Measurements from ENCODE around the gene TJP3. TPM values are rescaled to one million over a fixed set of nuclear protein-coding genes. Genes with fewer than 3 reads are reported as not detected.
A peak's percentile ranks its signal among the peaks of the same experiment; 100 is the strongest.

TJP3 gene
- total and polyA plus RNA-seq, 2 experiments from 2014 or later: 23.7 to 49.2 TPM

DNA sequence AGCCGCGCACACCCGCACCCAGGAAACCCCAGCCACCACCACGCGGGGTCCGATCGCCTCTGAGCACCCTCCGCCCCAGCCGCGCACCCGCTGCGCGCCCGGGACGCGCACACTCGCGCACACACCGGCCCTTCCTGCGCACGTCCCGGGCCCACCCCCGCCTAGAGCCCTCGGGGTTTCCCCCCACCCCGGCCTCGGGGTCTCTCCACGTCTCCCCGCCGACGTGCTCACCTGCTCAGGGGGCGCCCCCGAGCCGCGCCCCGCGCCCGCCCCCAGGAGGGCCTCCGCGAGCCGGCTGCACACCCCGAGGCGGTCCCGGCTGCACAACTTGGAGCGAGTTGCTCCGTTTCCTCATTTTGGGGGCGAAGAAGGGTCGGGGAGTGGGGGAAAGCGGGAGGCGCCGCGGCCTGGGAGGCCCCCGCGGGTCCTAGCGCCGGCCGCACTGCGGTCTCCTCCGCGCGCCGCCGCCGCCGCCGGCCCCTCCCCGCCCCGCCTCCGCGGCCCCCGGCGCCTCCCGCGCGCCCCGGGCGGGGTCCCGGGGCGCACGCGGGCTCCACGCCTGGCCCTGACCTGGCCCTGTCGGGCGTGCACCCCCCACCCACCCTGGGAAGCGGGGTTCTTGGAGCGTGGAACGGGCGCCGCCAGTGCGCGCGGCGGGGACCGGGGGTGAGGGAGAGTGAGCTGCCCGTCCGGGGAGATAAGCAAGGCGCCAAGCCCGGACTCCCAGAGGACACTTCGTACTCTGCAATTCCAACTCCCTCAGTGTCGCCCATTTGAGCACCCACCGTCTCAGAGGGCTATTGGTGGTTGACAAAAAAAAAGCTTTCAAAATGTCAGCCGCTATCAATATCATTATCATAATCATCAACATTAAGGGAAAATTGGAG is 78.0 kb downstream of the TJP3 start, which contains the start of gene MATK:
Gene MATK (minus strand): TSS at position 444 of the 887 bp plus-strand sequence. CDS start 1,246 bp downstream, outside the sequence.
- peaks cover 30% of the 10 kb centered on the region for H3K27me3 ChIP-seq
- no peak within 1 kb of the TSS for H3K27ac ChIP-seq
- H2AFZ ChIP-seq: no peak within 1 kb of the TSS
- peak within 1 kb of the TSS; percentile 86 for H3K4me2 ChIP-seq
- H3K79me2 ChIP-seq: no peaks in the 10 kb centered on the region
- no peaks in the 10 kb centered on the region for H3K9me2 ChIP-seq (replicated peaks; ENCODE audit: insufficient read depth)
- no peaks in the 10 kb centered on the region for H4K20me1 ChIP-seq (ENCODE audit: insufficient read depth, poor library complexity, severe bottlenecking)
- WGBS (ENCODE audit: low lambda C conversion rate, missing lambda C conversion rate): 27% methylated on average over 23 of the region's 101 CpGs
- peaks cover 2% of the 10 kb centered on the region for H3K9me3 ChIP-seq (ENCODE audit: low read depth)
- H3K4me3 ChIP-seq: no peak within 1 kb of the TSS
- no peaks in the 10 kb centered on the region for H3K36me3 ChIP-seq (replicated peaks; ENCODE audit: insufficient read depth, low read depth)
- no peak for DNase-seq (ENCODE audit: low spot score)
- H3K4me1 ChIP-seq (ENCODE audit: insufficient read depth): no peaks in the 10 kb centered on the region
- no peak for TF ChIP-seq EZH2 (IDR thresholded peaks at IDR 0.05; ENCODE audit: borderline replicate concordance)
- TF ChIP-seq EZH2phosphoT487 (IDR thresholded peaks at IDR 0.05; ENCODE audit: low read depth, severe bottlenecking, unreplicated experiment): no peak
- TF ChIP-seq, protein P1, sequence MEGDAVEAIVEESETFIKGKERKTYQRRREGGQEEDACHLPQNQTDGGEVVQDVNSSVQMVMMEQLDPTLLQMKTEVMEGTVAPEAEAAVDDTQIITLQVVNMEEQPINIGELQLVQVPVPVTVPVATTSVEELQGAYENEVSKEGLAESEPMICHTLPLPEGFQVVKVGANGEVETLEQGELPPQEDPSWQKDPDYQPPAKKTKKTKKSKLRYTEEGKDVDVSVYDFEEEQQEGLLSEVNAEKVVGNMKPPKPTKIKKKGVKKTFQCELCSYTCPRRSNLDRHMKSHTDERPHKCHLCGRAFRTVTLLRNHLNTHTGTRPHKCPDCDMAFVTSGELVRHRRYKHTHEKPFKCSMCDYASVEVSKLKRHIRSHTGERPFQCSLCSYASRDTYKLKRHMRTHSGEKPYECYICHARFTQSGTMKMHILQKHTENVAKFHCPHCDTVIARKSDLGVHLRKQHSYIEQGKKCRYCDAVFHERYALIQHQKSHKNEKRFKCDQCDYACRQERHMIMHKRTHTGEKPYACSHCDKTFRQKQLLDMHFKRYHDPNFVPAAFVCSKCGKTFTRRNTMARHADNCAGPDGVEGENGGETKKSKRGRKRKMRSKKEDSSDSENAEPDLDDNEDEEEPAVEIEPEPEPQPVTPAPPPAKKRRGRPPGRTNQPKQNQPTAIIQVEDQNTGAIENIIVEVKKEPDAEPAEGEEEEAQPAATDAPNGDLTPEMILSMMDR (IDR thresholded peaks at IDR 0.05; ENCODE audit: poor library complexity): no peak

DNA sequence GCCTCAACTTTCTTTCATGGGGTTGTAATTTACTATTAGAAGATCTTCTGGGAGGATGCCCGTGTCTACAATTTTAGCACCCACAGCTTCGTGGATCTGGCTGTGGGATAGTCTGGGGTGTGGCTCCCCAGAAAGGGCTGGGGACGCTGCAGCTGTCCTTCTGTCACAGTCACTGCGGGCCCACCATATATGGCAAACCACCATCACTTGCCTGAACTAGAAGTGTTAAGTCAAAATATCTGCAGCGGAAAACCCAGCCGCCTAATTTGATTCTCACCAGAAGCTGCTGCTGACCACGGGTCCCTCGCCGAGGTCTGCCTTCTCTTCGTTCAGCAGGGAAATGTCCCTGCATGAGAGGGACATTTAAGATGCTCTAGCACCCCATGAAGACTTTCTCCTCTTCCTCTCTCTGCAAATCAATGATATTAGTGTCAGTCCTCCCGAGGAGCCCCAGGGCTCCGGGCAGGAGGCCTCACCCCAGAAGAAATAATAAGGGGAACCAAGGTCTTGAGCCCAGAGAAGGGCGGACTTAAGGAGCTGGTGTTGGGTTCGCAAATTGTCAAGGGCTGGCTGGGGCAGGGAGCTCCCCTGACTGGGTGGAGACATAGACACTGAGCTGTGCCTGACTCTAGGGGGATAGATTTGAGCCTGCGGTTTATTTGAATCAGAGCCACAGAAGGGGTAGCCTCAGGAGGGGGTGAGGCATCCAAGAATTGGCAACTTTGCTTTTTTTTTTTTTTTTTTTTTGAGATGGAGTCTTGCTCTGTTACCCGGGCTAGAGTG is 81.0 kb downstream of the TJP3 start:
- TF ChIP-seq EZH2 (IDR thresholded peaks at IDR 0.05; ENCODE audit: borderline replicate concordance) (no peak), EZH2phosphoT487 (IDR thresholded peaks at IDR 0.05; ENCODE audit: low read depth, severe bottlenecking, unreplicated experiment) (no peak)
- no peak overlapping the region for H2AFZ ChIP-seq
- no peaks in the 10 kb centered on the region for H3K4me1 ChIP-seq (ENCODE audit: insufficient read depth)
- H3K9me3 ChIP-seq (ENCODE audit: low read depth): no peaks in the 10 kb centered on the region
- no peaks in the 10 kb centered on the region for H4K20me1 ChIP-seq (ENCODE audit: insufficient read depth, poor library complexity, severe bottlenecking)
- no peak overlapping the region for H3K4me3 ChIP-seq
- no peak overlapping the region for H3K27ac ChIP-seq
- no peak overlapping the region for H3K4me2 ChIP-seq
- DNase-seq (ENCODE audit: low spot score): no peak
- no peaks in the 10 kb centered on the region for H3K36me3 ChIP-seq (replicated peaks; ENCODE audit: insufficient read depth, low read depth)
- H3K9me2 ChIP-seq (replicated peaks; ENCODE audit: insufficient read depth): no peaks in the 10 kb centered on the region
- H3K79me2 ChIP-seq: no peaks in the 10 kb centered on the region
- 69% methylated on average over 16 of the region's 16 CpGs for WGBS (ENCODE audit: low lambda C conversion rate, missing lambda C conversion rate)
- peaks cover 27% of the 10 kb centered on the region for H3K27me3 ChIP-seq

DNA sequence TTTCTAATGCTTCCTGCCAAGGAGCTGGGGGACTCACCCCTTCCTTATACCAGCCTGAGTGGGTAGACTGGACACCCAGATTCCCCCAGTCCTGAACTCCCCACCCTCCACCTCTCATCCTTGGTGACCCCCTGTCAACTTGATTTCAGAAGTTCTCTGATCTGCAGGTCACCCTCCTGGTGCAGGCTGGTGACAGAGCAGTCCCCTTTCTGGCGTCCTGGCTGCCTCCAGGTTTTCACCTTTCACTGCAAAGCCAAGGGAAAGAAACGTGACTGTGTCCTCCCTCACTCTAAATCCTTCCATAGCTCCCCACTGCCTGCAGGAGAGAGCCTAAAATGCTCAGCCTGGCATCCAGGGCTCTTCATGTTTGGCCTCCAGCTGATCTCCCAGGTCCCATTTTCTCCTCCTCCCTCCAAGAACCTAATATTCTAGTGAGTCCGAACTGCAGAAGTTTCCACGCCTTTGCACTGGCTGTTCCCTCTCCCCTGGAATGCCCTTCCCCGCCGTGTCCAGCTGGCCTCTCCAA is 82.1 kb downstream of the TJP3 start:
- no peak overlapping the region for H3K4me3 ChIP-seq
- peaks cover 16% of the 10 kb centered on the region for H3K27me3 ChIP-seq
- no peak overlapping the region for H2AFZ ChIP-seq
- H3K79me2 ChIP-seq: no peaks in the 10 kb centered on the region
- no peak overlapping the region for H3K4me2 ChIP-seq
- H3K4me1 ChIP-seq (ENCODE audit: insufficient read depth): no peaks in the 10 kb centered on the region
- H3K9me3 ChIP-seq (ENCODE audit: low read depth): no peaks in the 10 kb centered on the region
- no peaks in the 10 kb centered on the region for H4K20me1 ChIP-seq (ENCODE audit: insufficient read depth, poor library complexity, severe bottlenecking)
- no peak for TF ChIP-seq EZH2 (IDR thresholded peaks at IDR 0.05; ENCODE audit: borderline replicate concordance)
- TF ChIP-seq, protein P1 (IDR thresholded peaks at IDR 0.05; ENCODE audit: poor library complexity): no peak
- no peak for TF ChIP-seq EZH2phosphoT487 (IDR thresholded peaks at IDR 0.05; ENCODE audit: low read depth, severe bottlenecking, unreplicated experiment)
- H3K27ac ChIP-seq: no peak overlapping the region
- no peak for DNase-seq (ENCODE audit: low spot score)
- WGBS (ENCODE audit: low lambda C conversion rate, missing lambda C conversion rate): 77% methylated on average over 6 of the region's 6 CpGs
- no peaks in the 10 kb centered on the region for H3K36me3 ChIP-seq (replicated peaks; ENCODE audit: insufficient read depth, low read depth)
- H3K9me2 ChIP-seq (replicated peaks; ENCODE audit: insufficient read depth): no peaks in the 10 kb centered on the region

All from hepatocyte (in vitro differentiated cells).